ENCODE results near the gene TMEM165.

Gene TMEM165

GRCh38 chr4:55398966-55399365 is 3.2 kb downstream of the TMEM165 start:
- TF ChIP-seq TAF1 (IDR thresholded peaks at IDR 0.05; ENCODE audit: borderline replicate concordance, insufficient read depth, low read length) (no peak), REST (IDR thresholded peaks at IDR 0.05; ENCODE audit: insufficient read depth in 1 of 2, low read depth in 2 of 2, low read length in 2 of 2) (no peak), FOXP2 (optimal IDR thresholded peaks at IDR 0.05; ENCODE audit: borderline replicate concordance, extremely low read depth, extremely low read length, insufficient read depth) (no peak), POLR2AphosphoS5 (IDR thresholded peaks at IDR 0.05; ENCODE audit: low read depth, low read length) (no peak), SIN3A (IDR thresholded peaks at IDR 0.05; ENCODE audit: borderline replicate concordance, insufficient read depth, low read length) (no peak)

GRCh38 chr4:55399581-55399980 is 3.8 kb downstream of the TMEM165 start:
- TF ChIP-seq FOXP2 (optimal IDR thresholded peaks at IDR 0.05; ENCODE audit: borderline replicate concordance, extremely low read depth, extremely low read length, insufficient read depth) = no peak

- TF ChIP-seq SIN3A (IDR thresholded peaks at IDR 0.05; ENCODE audit: borderline replicate concordance, insufficient read depth, low read length) = no peak
- TF ChIP-seq REST (IDR thresholded peaks at IDR 0.05; ENCODE audit: insufficient read depth in 1 of 2, low read depth in 2 of 2, low read length in 2 of 2) = no peak
- TF ChIP-seq TAF1 (IDR thresholded peaks at IDR 0.05; ENCODE audit: borderline replicate concordance, insufficient read depth, low read length) = no peak
- TF ChIP-seq POLR2AphosphoS5 (IDR thresholded peaks at IDR 0.05; ENCODE audit: low read depth, low read length) = no peak
- TF ChIP-seq FOXP2 (optimal IDR thresholded peaks at IDR 0.05; ENCODE audit: borderline replicate concordance, extremely low read depth, extremely low read length, insufficient read depth) = no peak
Measured at GRCh38 chr4:55405073-55405472, 9.3 kb downstream of the TMEM165 start.

GRCh38 chr4:55406545-55406944 is 10.8 kb downstream of the TMEM165 start:
- no peak for TF ChIP-seq POLR2AphosphoS5 (IDR thresholded peaks at IDR 0.05; ENCODE audit: low read depth, low read length)
- no peak for TF ChIP-seq SIN3A (IDR thresholded peaks at IDR 0.05; ENCODE audit: borderline replicate concordance, insufficient read depth, low read length)
- TF ChIP-seq TAF1 (IDR thresholded peaks at IDR 0.05; ENCODE audit: borderline replicate concordance, insufficient read depth, low read length) = no peak
- no peak for TF ChIP-seq REST (IDR thresholded peaks at IDR 0.05; ENCODE audit: insufficient read depth in 1 of 2, low read depth in 2 of 2, low read length in 2 of 2)
- no peak for TF ChIP-seq FOXP2 (optimal IDR thresholded peaks at IDR 0.05; ENCODE audit: borderline replicate concordance, extremely low read depth, extremely low read length, insufficient read depth)

- no peak for TF ChIP-seq SIN3A (IDR thresholded peaks at IDR 0.05; ENCODE audit: borderline replicate concordance, insufficient read depth, low read length)
- TF ChIP-seq FOXP2 (optimal IDR thresholded peaks at IDR 0.05; ENCODE audit: borderline replicate concordance, extremely low read depth, extremely low read length, insufficient read depth) = no peak
- no peak for TF ChIP-seq POLR2AphosphoS5 (IDR thresholded peaks at IDR 0.05; ENCODE audit: low read depth, low read length)
- TF ChIP-seq TAF1 (IDR thresholded peaks at IDR 0.05; ENCODE audit: borderline replicate concordance, insufficient read depth, low read length) = no peak
- TF ChIP-seq REST (IDR thresholded peaks at IDR 0.05; ENCODE audit: insufficient read depth in 1 of 2, low read depth in 2 of 2, low read length in 2 of 2) = no peak
Measured at GRCh38 chr4:55407119-55407518, 11.4 kb downstream of the TMEM165 start.

All from PFSK-1 (cell line).